AG10803 (cell line): ENCODE data around the gene OR52E8.

Experiments used
- DNase-seq: peaks from one replicate; pipeline ENCODE4 v3.0.0; 2010; ENCODE audit warnings: low read depth
- H3K4me3 ChIP-seq: 2 replicates; pipeline ENCODE4 v1.5.1; 2011; ENCODE audit warnings: mild to moderate bottlenecking, low read length, control low read depth
- TF ChIP-seq, protein P1 (sequence below): conservative IDR thresholded peaks from 2 replicates; pipeline ENCODE4 v1.5.1; 2011; ENCODE audit warnings: mild to moderate bottlenecking, low read length, control low read depth, inconsistent platforms

Gene OR52E8

DNA sequence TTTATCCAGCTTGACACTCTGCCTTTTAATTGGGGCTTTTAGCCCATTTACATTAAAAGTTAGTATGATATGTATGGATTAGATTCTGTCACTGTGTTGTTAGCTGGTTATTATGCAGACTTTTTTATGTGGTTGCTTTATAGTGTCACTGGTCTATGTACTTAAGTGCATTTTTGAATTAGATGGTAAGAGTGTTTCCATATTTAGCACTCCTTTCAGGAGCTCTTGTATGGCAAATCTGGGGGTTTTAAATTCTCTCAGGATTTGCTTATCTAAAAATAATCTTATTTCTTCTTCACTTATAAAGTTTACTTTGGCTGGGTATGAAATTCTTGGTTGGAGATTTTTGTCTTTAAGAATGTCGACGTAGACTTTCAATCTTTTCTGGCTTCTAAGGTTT lies 19.8 kb downstream of the OR52E8 start:
- DNase-seq = no peak
- TF ChIP-seq, protein P1, sequence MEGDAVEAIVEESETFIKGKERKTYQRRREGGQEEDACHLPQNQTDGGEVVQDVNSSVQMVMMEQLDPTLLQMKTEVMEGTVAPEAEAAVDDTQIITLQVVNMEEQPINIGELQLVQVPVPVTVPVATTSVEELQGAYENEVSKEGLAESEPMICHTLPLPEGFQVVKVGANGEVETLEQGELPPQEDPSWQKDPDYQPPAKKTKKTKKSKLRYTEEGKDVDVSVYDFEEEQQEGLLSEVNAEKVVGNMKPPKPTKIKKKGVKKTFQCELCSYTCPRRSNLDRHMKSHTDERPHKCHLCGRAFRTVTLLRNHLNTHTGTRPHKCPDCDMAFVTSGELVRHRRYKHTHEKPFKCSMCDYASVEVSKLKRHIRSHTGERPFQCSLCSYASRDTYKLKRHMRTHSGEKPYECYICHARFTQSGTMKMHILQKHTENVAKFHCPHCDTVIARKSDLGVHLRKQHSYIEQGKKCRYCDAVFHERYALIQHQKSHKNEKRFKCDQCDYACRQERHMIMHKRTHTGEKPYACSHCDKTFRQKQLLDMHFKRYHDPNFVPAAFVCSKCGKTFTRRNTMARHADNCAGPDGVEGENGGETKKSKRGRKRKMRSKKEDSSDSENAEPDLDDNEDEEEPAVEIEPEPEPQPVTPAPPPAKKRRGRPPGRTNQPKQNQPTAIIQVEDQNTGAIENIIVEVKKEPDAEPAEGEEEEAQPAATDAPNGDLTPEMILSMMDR = no peak
- no peak overlapping the region for H3K4me3 ChIP-seq

DNA sequence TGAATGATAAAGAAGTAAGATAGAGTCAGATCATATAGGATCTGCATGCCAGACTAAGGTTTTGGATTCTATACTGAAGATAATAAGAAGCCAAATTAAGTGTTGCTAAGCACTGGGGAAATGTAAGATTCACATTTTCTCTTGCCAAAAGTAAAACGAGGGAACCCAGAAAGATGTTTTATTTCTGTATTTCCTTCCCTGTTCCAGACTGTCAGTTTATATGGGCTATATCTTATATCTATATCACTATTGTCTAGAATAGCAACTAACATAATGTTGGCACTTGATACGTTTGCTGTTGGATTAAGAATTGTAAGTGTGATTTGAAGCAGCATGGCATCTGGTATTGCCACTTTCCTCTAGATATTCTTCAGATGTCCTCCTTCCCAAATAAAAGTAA lies 24.0 kb downstream of the OR52E8 start:
- DNase-seq = no peak
- TF ChIP-seq, protein P1 = no peak
- no peak overlapping the region for H3K4me3 ChIP-seq

DNA sequence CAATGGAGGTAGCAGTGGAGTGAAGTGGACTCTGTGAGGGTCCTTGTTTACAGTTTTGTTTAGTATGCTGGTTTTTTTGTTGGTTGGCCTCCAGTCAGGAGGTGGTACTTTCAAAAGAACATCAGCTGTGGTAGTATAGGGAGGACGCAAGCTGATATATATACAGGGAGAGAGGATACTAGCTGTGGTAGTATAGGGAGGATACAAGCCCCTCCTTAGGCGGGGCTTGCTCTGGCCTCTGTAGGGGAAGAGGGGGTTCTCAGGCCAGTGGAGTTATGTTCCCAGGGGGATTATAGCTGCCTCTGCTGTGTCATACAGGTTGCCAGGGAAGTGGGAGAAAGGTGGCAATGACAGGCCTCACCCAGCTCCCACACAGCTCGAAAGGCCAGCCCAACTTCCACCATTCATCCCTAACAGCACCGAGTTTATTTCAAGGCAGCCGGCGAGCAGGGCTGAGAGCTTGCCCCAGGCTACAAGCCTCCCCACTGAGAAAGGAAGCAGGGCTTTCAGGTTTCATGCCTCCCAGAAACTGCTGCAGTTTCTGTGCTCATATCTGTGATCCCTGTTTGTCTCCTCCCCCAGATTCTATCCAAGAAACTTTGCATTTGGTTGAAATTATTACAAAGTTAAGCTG lies 26.2 kb downstream of the OR52E8 start:
- TF ChIP-seq, protein P1 = no peak
- no peak overlapping the region for H3K4me3 ChIP-seq
- DNase-seq = no peak

DNA sequence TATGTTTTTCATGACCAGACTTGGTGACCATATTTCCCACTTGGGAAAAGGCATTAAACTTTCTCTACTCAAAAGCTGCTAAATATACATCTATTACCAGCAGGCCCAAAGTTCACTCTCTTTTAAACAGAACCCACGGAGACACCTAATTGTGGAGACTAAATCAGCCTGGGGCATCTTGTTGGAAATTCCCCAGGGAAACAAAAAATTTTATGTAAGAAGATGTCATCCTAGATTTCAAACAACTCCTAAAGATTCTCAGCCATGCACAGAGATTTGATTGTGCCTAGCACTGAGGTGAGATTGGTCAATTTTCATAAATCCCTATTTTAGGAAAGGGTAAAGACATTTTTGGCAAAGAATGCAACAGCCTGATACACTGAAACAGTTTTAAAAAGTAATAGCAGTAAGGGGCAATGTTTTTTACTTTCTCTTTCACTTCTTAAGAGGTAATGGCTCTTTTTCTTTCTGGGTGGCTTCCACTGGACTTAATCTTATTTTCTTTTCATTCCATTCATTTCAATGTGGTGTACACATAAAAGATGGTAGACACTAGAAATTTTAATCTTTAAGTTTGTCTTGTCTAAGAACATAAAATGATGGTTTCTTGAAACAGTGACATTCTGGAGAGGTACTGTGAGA lies 39.1 kb downstream of the OR52E8 start:
- no peak overlapping the region for H3K4me3 ChIP-seq
- no peak for DNase-seq
- TF ChIP-seq, protein P1 = no peak

DNA sequence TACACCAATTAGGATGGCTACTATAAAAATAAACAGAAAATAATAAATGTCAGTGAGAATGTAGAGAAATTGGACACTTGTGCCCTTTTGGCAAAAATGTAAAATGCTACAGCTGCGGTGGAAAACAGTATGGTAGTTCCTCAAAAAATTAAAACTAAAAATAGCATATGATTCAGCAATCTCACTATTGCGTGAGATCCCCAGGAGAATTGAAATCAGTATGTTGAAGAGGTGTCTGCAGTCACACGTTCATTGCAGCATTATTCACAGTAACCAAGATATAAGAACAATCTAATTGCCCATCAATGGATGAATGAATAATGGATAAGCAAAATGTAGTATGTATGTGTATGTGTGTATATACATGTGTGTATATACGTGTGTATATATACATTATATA lies 42.0 kb downstream of the OR52E8 start:
- TF ChIP-seq, protein P1 = no peak
- no peak for DNase-seq
- H3K4me3 ChIP-seq = no peak overlapping the region

DNA sequence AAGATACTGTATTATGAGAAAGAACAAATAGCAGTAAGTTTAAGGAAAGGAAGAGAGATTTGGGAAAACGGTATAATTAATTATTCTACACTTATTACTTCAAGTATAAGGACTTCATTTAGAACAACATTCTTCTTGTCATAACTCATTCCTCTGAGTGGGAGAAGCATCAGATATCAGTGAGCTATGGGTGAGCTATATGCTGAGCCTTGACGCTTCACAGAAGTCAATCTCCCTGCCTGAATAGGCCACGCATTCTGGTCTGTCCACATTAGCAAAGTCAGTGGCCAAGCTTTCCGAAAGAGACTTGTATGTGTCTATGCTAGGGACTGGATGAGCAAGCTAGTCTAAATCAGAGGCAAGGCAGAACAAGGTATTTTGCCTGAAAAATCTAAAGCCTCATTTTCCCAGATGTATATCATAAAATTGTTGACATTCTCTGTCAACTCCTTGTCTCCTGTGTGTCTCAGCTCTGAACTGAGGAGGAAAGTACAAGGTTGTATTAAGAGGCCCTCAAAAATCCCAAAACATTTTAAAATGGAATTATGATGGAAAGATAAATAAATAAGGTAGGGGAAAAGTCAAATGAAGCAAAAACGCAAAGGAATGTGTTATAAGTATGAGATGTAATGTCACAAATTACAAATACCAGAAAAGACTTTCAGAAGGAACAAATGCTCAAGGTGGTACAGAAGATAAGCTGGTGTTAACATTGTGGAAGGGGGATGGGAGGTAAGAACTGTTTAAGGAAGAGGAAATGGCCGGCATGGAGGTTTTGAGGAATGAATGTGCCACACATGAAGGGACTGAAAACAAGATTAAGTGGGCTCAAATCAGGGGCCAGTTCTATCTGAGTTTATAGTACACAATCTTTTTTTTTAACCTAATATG lies 47.3 kb downstream of the OR52E8 start:
- TF ChIP-seq, protein P1 = no peak
- no peak for DNase-seq
- no peak overlapping the region for H3K4me3 ChIP-seq
